M059J (cell line): ENCODE results near the gene DBNL. TPM values are rescaled to one million over a fixed set of nuclear protein-coding genes. Genes with fewer than 3 reads are reported as not detected.

ENCODE experiments used
- DNase-seq: peaks from one replicate; pipeline ENCODE4 v3.0.0-alpha.2; 2012; ENCODE audit warnings: low read depth
- total RNA-seq: library from RNA; depleted of rRNA; stranded (reverse); fragments of >200 nt; shearing (Covaris generic); gene quantifications from 2 replicates; pipeline ENCODE4 v1.2.3, GENCODE V29; 2014

The DBNL gene
- total RNA-seq, 1 experiment from 2014 or later, result 183 TPM

DNA sequence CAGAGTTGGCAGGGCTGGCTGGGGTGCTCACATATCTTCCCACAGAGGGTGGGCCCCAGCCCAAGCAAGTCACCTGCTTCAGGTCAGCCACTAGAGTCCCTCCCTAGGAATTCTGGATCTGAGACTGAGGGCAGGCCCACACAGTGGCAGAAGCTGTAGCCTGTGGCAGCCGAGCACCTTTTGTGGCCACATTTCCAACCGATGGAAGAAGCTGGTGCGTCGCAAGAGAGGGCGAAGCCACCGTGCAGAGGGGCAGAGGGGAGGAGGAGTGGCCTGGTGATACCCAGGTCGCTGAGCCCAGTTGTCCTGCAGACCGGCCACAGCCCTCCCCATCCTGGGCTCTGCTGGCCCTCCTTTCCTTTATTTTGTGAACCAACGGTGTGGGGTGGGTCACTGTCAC lies 32.6 kb downstream of the DBNL start:
- no peak for DNase-seq

- DNase-seq, result no peak
Measured at GRCh38 chr7:44077681-44078091, 33.2 kb downstream of the DBNL start.

- DNase-seq, result no peak
Measured at GRCh38 chr7:44078521-44078920, 34.0 kb downstream of the DBNL start.

- DNase-seq, result no peak
Measured at GRCh38 chr7:44079331-44080021, 35.0 kb downstream of the DBNL start.

- DNase-seq, result no peak
Measured at GRCh38 chr7:44080118-44080517, 35.6 kb downstream of the DBNL start.

GRCh38 chr7:44080686-44081265 lies 36.3 kb downstream of the DBNL start:
- no peak for DNase-seq

- no peak for DNase-seq
Measured at GRCh38 chr7:44081266-44081748, 36.8 kb downstream of the DBNL start.

DNA sequence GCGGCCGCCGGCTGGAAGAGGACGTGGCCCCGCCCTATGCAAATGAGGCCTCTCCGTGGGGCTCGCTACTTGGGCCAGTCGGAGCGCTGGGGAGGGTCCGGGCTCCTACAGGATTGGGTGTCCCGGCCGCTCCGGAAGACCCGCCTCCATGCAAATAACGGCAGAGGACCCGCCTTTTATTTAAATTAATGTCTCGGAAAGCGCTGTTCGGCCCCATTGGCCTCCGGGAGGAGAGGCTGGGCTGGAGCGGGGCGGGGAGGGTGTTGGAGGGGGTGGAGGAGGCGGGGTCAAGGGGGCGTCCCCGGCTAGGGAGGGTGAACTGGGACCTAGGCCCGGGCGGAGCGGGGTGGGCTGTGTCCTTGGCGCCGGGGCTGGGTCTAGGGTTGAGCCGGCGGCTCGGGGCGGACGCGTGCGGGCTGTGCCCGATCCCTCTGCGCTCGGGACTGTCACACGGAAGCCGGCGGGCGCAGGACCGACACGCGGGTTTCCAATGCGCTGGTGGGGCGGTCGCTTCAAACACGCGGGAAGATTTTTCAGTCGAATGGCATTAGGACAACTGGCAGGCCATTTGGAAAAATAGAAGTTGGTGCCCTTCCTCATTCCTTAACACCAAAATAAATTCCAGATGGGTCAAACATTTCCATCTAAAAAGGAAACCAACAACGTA lies 38.2 kb downstream of the DBNL start:
- DNase-seq, result peak; percentile 100

DNA sequence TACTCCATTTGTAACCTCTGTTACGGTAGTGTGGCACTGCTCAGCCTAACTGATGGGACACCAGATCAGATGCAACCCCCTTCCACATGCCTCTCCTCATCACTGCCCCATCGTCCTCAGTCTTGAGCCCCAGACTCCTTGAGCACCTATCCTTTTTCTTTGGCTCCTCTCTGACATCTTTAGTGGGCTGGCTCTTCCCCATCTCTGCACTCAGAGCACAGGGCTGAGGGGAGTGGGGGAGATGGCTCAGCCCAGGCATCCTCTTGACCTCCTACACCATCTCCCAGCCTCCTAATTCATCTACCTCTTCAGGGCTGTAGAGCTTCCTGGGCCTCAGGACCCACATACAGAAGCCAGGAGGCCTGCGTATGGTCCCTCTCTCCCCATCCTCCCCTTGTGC lies 39.3 kb downstream of the DBNL start:
- no peak for DNase-seq

DNA sequence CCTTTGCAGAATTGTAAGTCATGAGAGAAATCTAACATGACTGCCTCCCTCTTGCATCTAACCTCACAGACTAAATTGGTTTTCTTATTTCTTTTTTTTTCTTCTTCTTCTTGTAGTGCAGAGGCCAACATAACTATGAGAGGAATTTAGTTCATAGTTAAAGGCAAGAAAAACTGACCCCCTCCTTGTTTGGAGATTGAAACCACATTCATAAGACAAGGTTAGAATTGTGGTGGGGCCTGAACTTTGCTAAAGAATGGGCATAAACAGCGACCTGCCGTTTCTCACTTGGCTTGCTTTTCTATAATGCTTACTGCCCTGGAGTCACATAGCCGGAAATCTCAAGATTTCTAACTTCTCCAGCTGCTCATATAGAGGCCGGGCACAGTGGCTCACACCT lies 40.2 kb downstream of the DBNL start:
- no peak for DNase-seq

GRCh38 chr7:44085546-44085945 lies 41.0 kb downstream of the DBNL start:
- DNase-seq, result no peak

DNA sequence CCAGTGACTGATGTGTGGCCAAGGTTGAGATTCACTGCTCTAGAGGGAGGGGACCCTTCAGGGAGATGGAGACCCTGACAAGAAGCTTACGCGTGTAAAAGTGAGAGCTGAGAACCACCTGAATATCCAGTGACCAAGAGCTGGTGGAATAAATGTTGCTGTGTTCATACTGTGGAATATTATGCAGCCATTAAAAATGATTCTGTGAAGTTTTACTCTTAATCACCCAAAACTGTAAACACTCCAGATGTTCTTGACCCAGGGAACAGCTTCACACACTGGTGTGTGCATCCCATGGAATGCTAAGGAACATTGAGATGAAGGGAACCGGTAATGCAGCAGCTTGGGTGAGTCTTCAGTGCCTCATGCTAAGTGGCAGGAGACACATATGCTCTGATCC lies 42.1 kb downstream of the DBNL start:
- no peak for DNase-seq

- DNase-seq, result peak; percentile 97
Measured at GRCh38 chr7:44087911-44088838, 43.7 kb downstream of the DBNL start.

DNA sequence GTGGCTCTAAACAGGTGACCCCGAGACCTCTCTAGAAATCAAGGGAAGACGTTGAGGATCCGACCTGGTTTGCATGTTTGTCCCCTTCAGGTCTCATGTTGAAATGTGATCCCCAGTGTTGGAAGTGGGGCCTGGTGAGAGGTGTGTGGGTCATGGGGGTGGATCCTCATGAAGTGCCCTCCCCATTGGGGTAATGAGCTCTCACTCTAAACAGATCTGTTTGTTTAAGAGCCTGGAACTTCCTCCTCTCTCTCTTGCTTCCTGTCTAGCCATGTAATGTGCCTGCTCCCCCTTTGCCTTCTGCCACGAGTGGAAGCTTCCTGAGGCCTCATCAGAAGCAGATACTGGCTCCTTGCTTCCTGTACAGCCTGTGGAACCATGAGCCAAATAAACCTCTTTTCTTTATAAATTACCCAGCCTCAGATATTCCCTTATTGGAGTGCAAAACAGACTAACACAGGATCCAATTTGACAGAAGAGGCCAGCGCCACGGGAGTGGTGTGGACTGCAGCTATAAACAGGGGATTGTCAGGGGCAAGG lies 48.7 kb downstream of the DBNL start:
- no peak for DNase-seq

DNA sequence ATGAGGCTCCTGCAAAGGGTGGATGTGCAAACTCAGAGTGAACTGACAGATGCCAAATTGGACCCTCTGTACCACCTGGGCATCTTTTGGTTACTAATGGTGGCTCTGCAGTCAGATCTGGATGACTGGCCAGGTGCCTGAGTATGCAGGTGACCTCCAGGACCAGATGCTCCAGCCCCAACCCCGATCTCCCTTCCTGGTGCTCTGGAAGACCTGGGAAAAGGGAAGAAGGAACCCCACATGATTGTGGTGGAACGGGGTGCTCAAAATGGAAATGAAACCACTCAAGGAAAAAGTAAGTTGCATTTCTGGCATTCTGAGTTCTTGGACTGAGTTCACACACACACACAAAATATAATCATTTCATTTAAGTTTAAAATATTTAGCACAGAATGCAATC lies 49.9 kb downstream of the DBNL start:
- DNase-seq, result no peak

GRCh38 chr7:44094883-44095592 lies 50.5 kb downstream of the DBNL start:
- DNase-seq, result no peak

- DNase-seq, result no peak
Measured at GRCh38 chr7:44095781-44096180, 51.3 kb downstream of the DBNL start.

GRCh38 chr7:44096326-44096881 lies 51.9 kb downstream of the DBNL start:
- no peak for DNase-seq

DNA sequence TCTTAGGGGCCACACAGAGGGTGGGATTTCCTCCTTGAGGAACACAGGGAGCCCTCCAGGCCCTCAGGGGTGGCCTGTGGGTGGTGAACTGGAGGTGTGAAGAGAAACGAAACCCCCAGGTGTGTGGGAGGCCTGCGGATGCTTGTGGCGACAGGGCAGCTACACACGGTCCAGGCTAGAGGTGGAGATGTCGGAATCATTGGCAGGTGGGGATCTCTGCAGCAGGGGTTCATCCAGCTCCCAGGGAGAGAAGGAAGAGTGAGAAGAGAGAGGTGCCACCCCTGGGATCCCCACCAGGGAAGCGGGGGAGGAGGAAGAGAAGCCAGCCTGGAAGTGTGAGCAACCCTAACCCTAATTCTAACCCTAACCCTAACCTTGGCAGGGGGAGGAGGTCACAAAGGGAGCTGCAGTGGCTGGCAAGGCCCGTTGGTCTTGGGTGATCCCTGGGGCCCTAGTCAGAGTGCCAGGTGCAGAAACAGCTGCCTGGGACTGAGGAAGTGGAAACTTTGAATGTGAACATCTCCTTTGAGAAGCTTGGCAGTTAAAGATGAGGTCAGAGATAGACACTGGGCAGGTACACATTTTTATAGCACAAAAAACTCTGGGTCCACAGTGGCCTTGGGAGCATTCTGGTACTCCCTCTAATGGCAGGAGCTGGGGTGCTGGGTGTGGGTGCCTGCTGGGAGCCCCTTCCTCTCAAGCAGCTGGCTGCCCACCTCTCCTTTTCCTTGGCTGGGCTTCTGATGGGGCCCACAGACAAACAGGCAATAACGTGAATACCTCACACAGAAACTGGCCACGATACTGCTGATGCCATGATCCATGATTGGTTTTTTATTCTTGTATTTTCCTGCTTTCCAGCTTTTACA lies 52.8 kb downstream of the DBNL start:
- DNase-seq, result no peak
